Fibroblast of lung (primary cell): ENCODE measurements around the gene GPR15LG.

Experiments used
- CTCF ChIP-seq, 2 donors: IDR thresholded peaks in 1 of 2; conservative IDR thresholded peaks in 1 of 2; 1 replicate in 1 of 2; 2 replicates in 1 of 2; pipeline ENCODE4 v1.5.1; 2011 to 2012; ENCODE audit warnings: low read length in 2 of 2, control low read depth in 1 of 2, inconsistent platforms in 1 of 2, low read depth in 1 of 2, mild to moderate bottlenecking in 1 of 2
- EZH2 ChIP-seq: IDR thresholded peaks from 2 replicates; pipeline ENCODE4 v1.5.1; 2012; ENCODE audit warnings: low read length, control low read depth, mild to moderate bottlenecking; ENCODE audit errors: missing control alignments

GRCh38 chr10:84139126-84140035, 34.2 kb upstream of the GPR15LG start, which contains the start of gene GHITM:
- TF ChIP-seq CTCF (conservative IDR thresholded peaks at IDR 0.05 in 1 of 2, IDR thresholded peaks at IDR 0.05 in 1 of 2; ENCODE audit: low read depth in 1 of 2, low read length in 2 of 2) (peak; percentile 32 to 34), EZH2 (no peak)
